ENCODE results near the gene PRRC2C.

DNA sequence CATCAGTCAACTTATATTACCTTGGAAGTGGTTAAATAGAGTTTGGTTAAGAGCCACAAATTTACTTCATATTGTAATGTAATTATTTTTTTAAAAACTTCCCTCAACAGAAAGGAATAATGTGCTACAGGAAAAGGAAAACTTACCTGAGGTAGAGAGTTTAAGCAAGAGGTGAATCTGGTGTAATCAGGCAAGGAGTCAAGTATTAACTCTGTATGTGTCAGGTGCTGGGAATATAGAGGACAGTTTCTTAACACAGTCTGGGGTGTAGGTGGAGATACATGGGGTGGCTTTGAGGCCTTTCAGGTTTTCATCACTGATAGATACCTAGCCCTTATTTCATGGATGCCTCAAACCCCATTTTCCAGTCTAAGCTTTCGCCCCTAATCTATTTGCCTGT lies 110.8 kb downstream of the PRRC2C start:
- no peak for TF ChIP-seq EZH2phosphoT487 (IDR thresholded peaks at IDR 0.05; ENCODE audit: insufficient read depth, low read depth)
- no peak for TF ChIP-seq EZH2 (IDR thresholded peaks at IDR 0.05; ENCODE audit: insufficient read depth, poor library complexity, severe bottlenecking)

Measured in GM23248 (cell line).